ENCODE results near the gene PRKG1. TPM values are rescaled to one million over a fixed set of nuclear protein-coding genes. Genes with fewer than 3 reads are reported as not detected.
"Not testable (repeated sequence)": the region's sequence is repeated elsewhere in the genome, so short reads cannot be mapped to it uniquely, and the experiment has no call there.

The PRKG1 gene
- polyA plus RNA-seq, 3 donors = 12.9 to 15.4 (median 13.7) TPM

DNA sequence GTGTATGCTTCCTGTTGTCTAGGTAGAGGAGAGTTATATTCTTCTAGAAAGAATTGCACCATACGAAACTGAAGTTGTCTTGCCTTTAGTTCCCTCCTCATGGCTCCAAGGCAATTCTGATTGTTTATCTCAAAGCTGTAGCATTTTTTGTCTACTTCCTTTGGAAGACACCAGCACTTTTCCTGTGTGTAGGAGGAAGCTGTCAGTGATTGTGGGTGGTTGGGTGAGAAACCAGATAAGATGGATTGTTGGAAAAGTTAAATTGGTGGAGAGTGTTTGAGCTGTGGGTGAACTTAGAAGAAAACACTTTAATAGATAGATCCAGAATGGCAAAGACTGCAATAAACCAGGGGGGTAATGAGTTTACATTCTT, 637.2 kb downstream of the PRKG1 start:
- DNase-seq (ENCODE audit: low read depth in 3 of 3, low spot score in 2 of 3) = no peak

DNA sequence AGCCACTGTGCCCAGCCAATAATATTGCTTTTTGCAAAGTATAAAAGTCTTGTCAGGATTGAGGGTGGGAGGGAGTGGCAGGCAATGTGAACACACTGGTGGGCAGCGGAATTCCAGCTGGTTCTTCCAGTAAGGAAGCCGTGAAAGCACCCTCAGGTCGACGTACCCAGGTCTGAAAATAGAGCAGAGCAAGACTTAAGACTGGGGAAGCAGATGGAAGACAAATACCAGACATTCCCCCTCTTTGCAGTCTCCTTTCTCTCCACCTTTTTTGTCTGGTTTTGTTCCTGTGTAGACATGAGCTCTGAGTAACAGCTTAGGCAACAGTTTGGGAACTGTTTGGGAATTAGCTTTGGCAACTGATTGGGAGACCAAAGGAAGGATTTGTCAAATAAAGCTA, 642.7 kb downstream of the PRKG1 start:
- DNase-seq (ENCODE audit: low read depth in 3 of 3, low spot score in 2 of 3) = no peak

DNA sequence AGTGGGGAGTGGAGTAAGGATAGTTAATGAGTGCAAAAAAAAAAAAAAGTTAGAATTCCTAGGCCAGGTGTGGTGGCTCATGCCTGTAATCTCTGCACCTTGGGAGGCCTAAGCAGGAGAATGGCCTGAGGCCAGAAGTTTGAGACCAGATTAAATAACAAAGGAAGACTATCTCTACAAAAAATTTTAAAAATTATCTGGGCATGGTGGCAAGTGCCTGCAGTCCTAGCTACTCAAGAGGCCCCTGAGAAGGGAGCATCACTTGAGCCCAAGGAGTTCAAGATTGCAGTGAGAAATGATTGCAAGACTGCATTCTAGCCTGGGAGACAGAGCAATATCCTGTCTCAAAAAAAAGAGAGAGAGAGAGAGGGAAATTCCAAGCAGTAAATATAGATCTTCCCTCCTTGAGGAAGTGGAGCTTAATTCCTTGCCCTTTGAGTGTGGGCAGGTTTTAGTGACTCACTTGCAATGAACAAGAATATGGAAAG, 644.6 kb downstream of the PRKG1 start:
- no peak for DNase-seq (ENCODE audit: low read depth in 3 of 3, low spot score in 2 of 3)

DNA sequence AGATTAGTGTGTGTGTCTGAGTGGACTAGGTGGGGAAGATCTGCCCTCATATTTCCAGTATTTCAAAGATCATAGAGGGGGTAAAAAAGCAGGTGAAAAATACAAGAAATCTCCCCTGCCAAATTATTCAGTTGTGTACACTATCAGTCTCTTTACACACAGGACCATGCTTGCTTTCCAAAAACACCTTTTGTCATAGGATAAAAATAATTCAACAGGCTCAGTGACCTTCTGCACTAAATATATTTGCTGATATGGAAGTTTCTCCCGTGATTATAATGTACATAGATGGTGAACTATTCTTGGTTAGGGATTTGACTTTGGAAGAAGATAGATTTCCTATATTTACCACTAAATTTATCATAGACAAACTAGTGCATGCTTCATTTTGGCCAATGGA, 649.8 kb downstream of the PRKG1 start:
- DNase-seq (ENCODE audit: low read depth in 3 of 3, low spot score in 2 of 3) = no peak

DNA sequence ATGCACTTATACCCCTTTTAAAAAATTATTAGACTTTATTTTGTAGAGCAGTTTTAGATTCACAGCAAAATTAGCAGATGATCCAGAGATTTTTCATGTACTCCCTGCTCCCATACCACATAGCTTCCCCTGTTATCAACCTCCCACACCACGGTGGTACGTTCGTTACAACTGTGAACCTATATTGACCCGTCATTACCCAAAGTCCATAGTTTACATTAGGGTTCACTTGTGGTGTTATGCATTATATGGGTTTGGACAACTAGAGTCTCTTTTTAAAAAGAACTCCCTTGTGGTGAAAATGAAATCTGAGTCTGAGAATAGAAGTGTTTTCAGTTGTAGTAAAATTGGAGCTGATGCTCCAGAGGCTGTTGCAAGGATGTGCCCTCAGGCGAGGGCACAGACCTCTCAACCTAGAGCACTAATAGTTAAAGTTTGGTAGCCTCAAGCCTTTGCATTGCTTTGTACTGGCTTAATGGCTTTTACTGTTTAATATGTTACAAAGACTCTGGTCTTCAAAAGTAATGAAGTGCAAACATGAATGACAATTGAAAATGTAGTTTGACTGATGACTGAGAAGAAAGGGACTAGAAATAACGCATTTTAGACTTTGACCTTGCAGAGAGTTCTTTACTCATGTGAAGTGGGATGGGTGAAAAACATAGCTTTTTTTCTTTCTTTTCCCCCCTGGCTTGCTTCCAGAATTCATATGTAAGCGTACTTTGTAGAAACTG, 655.7 kb downstream of the PRKG1 start:
- DNase-seq (ENCODE audit: low read depth in 3 of 3, low spot score in 2 of 3) = peak; percentile 5 to 26 (median 5)

DNA sequence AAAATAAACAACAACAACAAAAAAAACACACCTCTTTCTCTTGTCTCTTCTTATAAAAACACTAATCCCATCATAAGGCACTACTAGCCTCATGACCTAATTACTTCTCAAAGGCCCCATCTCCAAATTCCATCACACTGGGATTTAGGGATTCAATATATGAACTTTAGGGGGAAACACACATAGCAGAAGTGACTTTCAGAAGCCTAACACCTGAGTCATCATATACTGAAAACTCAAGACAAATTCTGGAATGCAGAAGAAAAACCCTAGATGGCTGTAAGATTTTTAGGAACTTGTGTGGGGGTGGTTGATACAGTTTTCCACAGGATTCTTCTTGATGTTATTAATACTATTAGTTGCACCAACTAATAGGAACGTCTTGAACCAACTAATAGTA, 658.8 kb downstream of the PRKG1 start:
- no peak for DNase-seq (ENCODE audit: low read depth in 3 of 3, low spot score in 2 of 3)

DNA sequence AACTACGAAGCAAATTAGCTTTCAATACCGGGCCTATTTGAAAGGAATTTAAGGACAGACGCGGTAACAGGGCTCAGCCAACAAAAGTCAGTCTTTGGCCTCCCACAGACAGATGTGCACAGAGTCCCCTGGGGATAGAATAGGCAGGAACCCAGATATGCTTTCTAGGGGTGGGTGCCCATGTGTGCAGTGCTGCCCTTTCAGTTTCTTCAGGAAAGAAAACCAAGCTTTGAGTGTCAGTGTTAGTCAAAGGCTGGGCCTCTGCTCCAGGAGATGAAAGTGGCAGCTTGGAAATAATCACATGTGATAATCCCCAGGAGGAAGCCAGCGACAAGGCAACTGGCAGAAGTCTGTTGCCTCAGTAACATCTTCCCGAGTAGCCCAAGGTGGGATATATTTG, 668.9 kb downstream of the PRKG1 start:
- DNase-seq (ENCODE audit: low read depth in 3 of 3, low spot score in 2 of 3) = no peak

DNA sequence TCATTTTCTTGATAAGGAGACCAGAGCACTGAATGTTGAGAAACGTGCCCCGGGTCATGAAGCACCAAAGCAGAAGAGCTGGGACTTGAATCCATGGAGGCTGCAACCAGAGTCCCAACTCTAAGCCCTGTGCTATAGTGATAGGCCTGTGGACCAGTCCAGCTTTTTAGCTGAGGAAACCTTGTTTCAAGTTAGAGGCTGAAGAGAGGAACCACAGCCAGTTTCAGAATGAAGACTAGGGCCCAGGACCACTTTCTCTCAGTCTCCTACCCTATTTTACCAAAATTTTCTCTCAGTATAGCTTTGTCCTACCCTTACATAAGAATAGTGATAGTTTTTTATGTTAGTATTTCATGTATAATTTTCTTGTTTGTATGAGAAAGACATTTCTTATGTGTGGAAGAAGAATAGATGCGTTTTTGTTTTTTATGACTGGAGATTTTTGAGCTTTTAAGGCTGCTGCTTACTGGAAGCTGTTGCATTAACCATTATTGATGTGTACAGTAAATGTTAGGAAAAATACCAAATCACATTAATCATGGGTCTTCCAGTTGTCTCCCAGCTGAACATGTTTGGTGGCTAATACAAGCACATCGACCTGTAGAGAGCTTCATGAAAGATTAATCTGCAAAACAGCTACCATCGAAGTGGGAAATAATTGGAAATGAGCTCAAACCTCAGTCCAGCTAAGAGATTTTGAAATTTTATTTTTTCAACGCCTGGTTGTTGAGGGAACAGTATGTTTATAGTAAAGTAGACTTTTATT, 670.1 kb downstream of the PRKG1 start:
- DNase-seq (ENCODE audit: low read depth in 3 of 3, low spot score in 2 of 3) = no peak

DNA sequence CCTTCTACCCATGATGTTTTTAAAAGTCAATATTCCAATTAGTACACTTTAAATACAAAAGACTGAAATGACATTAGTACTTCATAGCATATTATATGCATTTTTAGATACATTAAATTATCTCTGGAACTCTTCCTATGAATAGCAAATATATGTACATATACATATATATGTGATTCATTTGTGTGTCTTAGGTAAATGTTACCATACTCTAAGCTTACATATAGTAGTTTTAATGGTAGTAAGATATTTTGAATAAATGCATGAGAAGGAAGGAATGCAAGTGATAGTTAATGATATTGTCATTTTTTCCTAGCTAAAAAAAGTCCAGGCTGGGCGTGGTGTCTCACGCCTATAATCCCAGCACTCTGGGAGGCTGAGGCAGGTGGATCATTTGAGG, 671.1 kb downstream of the PRKG1 start:
- DNase-seq (ENCODE audit: low read depth in 3 of 3, low spot score in 2 of 3) = no peak

DNA sequence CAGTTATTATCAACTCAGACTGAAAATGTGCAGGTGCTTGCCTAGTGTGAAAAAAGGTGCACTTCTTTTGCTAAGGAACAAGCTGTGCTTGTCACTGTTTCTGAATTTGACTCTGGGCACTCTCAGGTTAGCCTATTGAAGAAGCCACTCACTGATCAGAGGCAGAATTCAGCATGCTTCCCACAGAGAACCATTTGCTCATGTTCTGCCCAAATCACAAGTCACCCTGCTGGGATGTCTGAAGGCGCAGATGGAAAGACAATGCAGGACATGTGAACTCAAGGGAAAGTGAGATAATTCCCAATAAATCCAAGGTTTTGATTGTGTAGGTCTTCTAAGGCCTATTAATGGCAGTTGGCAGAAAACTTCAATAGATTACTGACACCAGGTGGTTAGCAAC, 672.9 kb downstream of the PRKG1 start:
- no peak for DNase-seq (ENCODE audit: low read depth in 3 of 3, low spot score in 2 of 3)

DNA sequence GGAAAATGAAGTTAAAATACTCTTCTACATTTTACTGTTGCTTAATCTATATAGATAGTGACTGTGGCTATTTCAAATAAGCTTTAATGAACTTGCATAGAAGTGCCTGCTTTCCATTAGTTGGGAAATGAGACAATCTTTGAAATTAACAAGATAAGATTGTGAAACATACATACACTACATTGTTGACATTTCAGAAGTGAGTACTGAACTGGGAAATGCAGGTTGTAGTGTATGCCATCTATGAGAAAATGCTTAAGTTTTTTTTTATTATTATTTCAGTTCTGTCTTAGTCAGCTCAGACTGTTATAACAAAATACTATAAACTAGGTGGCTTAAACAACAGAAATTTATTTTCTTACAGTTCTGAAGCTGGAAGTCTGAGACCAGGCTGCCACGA, 674.7 kb downstream of the PRKG1 start:
- no peak for DNase-seq (ENCODE audit: low read depth in 3 of 3, low spot score in 2 of 3)

DNA sequence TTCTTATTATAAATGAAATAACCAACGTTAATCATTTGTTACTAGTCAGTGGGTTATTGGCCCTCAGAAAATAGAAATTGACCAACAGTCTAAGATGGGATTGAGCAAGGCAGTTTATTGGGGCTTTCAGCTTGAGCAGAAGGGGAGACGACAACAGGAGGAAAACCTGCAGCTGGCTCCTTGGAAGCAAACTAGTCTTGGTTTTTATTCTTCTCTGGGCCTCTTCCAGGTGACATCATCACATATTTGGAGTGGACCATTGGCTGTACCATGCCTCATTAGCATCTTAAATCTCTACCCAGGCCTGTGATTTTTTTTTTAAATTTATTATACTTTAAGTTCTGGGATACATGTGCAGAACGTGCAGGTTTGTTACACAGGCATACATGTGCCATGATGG, 684.1 kb downstream of the PRKG1 start:
- DNase-seq (ENCODE audit: low read depth in 3 of 3, low spot score in 2 of 3) = no peak

DNA sequence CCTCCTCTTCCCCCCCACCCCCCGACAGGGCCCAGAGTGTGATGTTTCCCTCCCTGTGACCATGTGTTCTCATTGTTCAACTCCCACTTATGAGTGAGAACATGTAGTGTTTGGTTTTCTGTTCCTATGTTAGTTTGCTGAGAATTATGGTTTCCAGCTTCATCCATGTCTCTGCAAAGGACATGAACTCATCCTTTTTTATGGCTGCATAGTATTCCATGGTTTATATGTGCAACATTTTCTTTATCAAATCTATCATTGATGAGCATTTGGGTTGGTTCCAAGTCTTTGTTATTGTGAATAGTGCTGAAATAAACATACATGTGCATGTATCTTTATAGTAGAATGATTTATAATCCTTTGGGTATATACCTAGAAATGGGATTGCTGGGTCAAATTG, 684.6 kb downstream of the PRKG1 start:
- DNase-seq (ENCODE audit: low read depth in 3 of 3, low spot score in 2 of 3) = not testable (repeated sequence)

DNA sequence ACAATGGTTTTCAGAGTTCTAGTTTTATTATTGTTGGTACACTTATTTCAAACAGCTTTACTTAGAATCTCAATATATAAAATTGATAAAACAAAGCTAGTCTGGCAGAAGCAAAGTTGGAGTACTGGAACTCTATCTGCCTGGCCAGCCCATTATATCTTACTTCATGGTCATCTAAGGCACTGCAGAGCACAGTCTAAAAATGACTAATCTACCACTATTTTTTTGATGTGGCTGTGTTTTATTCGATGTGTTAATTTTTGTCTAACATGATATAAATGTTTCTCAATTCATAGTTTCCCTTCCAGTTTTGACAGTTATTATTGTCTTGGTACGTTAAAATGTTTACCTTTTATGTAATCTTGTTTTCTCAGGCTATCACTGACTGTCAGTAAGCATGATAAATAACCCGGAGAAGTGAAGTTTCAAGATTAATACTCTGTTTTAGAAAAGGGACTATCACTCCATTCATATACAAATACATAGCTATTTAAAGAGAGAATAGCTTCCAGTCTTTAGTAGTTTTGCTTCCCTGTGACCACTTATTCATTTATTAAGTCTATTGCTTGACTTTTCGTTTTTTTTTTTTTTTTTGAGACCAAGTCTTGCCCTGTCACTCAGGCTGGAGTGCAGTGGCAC, 685.7 kb downstream of the PRKG1 start:
- no peak for DNase-seq (ENCODE audit: low read depth in 3 of 3, low spot score in 2 of 3)

DNA sequence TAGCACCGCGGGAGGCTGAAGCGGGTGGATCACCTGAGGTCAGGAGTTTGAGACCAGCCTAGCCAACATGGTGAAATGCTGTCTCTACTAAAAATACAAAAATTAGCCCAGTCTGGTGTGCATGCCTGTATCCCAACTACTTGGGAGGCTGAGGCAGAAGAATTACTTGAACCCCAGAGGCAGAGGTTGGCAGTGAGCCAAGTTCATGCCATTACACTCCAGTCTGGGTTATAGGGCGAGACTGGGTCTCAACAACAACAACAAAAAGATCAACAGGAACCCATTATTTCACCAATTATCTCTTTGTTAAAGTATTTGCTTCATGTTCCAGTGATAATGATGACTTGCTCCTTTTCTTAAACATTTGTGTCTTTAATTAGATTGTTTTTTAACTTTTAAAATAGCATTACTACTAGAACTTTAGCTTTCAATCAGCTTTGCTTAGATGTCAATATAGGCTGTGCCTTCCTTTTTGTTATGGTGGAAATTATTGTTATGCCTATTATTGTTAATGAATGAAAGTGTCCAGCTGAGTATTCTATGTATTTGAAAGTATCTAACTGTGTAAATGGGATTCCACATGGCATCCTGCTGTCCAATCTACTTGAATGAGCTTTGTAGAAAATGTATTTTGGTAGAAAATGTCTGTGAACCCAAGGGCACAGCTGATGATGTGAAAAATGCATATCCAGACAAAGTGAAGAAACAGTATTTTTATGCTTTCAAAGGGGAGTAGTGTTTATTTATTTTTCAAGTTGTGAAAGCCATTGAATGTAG, 686.8 kb downstream of the PRKG1 start:
- no peak for DNase-seq (ENCODE audit: low read depth in 3 of 3, low spot score in 2 of 3)

DNA sequence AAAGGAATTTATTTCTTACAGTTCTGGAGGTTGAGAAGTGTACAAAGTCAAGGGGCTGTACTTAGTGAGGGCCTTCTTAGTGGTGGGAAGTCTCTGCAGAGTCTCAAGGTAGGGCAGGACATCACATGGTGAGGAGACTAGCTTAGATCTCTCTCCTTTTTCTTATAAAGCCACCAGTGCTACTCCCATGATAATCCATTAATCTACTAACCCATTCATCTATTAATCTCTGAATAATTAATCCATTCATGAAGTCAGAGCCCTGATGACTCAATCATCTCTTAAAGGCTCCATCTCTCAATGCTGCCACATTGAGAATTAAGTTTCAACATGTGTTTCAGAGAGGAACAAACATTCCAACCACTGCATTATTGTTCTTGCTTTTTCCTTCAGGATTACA, 689.5 kb downstream of the PRKG1 start:
- no peak for DNase-seq (ENCODE audit: low read depth in 3 of 3, low spot score in 2 of 3)

DNA sequence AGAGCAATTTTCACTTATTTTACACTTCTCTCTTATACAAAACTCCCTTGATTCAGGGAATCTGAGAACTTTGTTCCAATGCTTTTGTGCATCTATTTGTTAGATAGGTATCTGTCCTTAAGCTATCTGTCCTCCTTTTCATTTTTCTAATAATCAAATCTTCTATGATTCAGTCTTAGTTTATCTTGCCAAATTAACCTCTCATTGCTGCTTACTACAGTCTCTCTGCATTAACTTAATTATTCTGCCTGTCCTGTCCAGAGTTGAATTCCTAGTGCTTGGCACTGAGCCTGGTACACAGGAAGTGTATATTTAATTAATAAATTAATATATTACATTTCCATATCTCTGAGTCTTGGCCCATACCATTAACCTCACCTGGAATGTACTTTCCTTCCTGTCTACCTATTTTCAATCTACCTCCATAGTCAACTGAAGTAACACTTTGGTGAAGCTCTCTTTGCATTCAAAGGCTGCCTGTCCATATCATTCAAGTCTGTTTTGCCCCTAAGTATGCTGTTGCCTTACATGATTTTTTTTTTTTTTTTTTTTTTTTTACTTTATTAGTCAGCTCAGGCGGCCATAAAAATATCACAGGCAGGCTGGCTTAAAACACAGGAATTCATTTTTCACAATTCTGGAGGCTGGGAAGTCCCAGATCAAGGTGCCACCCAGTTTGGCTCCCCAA, 691.1 kb downstream of the PRKG1 start:
- no peak for DNase-seq (ENCODE audit: low read depth in 3 of 3, low spot score in 2 of 3)

DNA sequence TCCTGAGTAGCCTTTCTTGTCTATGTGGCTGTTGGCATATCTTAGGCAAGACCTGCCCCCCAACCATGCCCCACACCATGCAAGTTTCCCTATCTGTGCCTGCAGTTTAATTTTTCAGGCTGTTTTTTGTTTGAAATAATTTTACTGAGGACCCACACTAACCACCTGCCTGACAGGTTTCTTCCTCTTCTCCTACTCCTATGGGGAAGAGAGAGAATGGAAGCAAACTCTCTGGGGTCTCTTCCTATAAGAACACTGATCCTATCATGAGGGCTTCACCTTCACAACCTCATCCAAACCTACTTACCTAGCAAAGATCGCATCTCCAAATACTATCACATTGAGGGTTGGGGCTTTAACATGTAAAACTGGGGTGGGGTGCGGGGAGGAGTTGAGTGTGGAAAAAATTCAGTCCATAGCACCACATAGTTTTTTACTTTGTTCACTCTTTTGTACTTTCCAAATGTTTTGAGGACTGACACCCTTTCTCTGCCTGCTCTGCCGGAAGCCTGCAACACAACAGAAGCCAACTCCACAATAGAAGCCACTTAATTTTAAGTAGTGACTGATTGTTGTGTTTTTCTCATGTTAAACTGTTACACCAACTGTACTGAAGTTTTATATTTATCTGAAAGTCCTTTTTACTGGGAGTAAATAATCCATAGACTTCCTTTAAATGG, 692.3 kb downstream of the PRKG1 start:
- no peak for DNase-seq (ENCODE audit: low read depth in 3 of 3, low spot score in 2 of 3)

DNA sequence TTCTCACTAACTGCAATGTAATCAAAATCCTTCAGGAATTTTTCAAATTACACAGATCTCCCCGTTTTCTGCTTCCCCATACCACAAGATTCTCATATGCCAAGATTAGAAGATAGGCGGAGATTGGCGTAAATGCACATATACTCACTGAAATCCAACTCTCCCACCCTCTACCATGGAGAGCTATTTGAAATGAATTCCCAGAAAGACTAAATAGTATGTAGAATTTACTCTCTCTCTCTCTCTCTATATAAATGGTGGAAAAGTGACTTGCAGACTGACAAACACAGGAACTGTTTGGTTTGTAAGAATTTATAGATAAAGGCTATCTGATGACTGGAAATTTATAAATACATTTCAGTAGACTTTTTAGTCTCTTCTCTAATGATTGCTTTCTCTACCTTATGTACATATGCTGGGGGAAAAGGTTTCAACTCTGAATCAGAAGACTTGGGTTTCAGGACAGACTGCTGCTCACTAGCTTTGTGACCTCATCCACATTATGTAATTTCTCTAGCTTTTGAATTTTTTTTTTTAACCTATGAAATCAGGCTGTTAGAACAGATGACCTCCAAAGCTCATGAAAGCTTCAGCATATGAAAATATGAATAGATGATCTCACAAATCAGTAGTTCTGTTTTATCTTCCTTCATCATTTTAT, 692.9 kb downstream of the PRKG1 start:
- DNase-seq (ENCODE audit: low read depth in 3 of 3, low spot score in 2 of 3) = no peak

Data from right renal cortex interstitium (tissue), 3 donors.